ENCODE data around the gene FBXO42. TPM values are rescaled to one million over a fixed set of nuclear protein-coding genes. Genes with fewer than 3 reads are reported as not detected.

The FBXO42 gene
- total RNA-seq, 1 experiment from 2014 or later, result 21.9 TPM

DNA sequence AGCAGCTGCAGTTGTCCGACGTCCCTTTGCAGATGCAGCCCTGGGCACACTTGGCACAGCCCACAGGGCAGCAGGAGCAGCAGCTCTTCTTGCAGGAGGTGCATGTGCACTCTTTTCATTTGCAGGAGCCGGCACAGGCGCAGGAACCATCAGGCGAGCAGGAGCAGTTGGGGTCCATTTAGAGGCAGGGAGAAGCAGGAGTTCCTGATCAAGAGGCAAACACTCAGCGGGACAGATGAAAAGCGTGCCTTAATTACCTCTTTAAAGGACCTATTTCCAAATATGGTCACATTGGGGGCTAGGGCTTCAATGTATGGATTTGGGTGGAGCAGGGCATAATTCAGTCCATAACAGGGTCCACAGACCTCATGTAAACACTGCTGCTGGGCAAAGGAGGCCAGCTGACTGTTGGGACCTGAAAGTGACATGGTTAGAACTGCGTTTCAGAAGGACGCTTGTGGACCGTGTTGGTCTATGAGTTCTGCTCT, 111.0 kb downstream of the FBXO42 start:
- Mint-ChIP-seq H3K27me3 (ENCODE audit: insufficient read depth, unreplicated experiment) (no peaks in the 10 kb centered on the region), H3K27ac (ENCODE audit: low read depth, unreplicated experiment) (no peak overlapping the region), H3K4me1 (ENCODE audit: insufficient read depth, unreplicated experiment) (peaks cover 5% of the 10 kb centered on the region), H3K9me3 (ENCODE audit: unreplicated experiment) (no peaks in the 10 kb centered on the region), H3K4me3 (ENCODE audit: unreplicated experiment) (no peak overlapping the region), H3K36me3 (ENCODE audit: insufficient read depth, unreplicated experiment) (peaks cover 29% of the 10 kb centered on the region)
- ChIA-PET POLR2A (no interaction called here), CTCF (interaction anchor here (0.6 to 6.2 kb wide), 2 partner anchors 16 to 161 kb away, joined by 3 to 79 read pairs; no protein-coding TSS in a partner anchor)
- no TSS peak for BruUV-seq (replicated peaks)
- TF ChIP-seq, protein P1, sequence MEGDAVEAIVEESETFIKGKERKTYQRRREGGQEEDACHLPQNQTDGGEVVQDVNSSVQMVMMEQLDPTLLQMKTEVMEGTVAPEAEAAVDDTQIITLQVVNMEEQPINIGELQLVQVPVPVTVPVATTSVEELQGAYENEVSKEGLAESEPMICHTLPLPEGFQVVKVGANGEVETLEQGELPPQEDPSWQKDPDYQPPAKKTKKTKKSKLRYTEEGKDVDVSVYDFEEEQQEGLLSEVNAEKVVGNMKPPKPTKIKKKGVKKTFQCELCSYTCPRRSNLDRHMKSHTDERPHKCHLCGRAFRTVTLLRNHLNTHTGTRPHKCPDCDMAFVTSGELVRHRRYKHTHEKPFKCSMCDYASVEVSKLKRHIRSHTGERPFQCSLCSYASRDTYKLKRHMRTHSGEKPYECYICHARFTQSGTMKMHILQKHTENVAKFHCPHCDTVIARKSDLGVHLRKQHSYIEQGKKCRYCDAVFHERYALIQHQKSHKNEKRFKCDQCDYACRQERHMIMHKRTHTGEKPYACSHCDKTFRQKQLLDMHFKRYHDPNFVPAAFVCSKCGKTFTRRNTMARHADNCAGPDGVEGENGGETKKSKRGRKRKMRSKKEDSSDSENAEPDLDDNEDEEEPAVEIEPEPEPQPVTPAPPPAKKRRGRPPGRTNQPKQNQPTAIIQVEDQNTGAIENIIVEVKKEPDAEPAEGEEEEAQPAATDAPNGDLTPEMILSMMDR (IDR thresholded peaks at IDR 0.05; ENCODE audit: unreplicated experiment), result no peak
- intact Hi-C loops (cut with micrococcal nuclease), result loop anchor here (10.0 kb wide), 2 partner anchors 96 to 236 kb away; partner anchors contain the start of gene SRARP
- DNase-seq (ENCODE audit: unreplicated experiment), result no peak

DNA sequence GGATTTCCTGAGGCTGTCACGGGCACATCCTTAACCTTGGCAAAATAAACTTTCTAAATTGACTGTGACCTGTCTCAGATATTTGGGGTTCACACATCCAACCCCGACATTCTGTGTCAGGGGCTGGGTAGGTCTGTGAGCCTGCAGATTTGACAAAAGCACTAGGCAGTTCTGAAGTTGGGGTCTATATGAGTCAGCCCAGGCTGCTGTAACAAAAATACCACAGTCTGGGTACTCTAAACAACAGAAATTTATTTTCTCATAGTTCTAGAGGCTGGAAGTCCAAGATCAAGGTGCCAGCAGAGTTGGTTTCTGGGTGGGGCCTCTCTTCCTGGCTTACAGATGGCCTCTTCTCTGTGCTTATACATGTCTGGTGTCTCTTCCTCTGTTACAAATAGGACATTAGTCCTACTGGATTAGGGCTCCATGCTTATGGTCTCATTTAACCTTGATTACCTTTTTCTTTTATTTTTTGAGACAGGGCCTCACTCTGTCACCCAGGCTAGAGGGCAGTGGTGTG, 112.2 kb downstream of the FBXO42 start:
- H3K9me3 Mint-ChIP-seq (ENCODE audit: unreplicated experiment), result no peaks in the 10 kb centered on the region
- DNase-seq (ENCODE audit: unreplicated experiment), result no peak
- peaks cover 11% of the 10 kb centered on the region for H3K4me1 Mint-ChIP-seq (ENCODE audit: insufficient read depth, unreplicated experiment)
- intact Hi-C loops (cut with micrococcal nuclease), result loop anchor here (10.0 kb wide), 2 partner anchors 95 to 235 kb away; partner anchors contain the start of gene SRARP
- H3K27ac Mint-ChIP-seq (ENCODE audit: low read depth, unreplicated experiment), result no peak overlapping the region
- H3K36me3 Mint-ChIP-seq (ENCODE audit: insufficient read depth, unreplicated experiment), result peaks cover 18% of the 10 kb centered on the region
- ChIA-PET POLR2A (no interaction called here), CTCF (interaction anchor here (0.6 to 6.2 kb wide), 2 partner anchors 106 to 160 kb away, joined by 4 to 79 read pairs; no protein-coding TSS in a partner anchor)
- no peak overlapping the region for H3K4me3 Mint-ChIP-seq (ENCODE audit: unreplicated experiment)
- no peaks in the 10 kb centered on the region for H3K27me3 Mint-ChIP-seq (ENCODE audit: insufficient read depth, unreplicated experiment)
- BruUV-seq (replicated peaks), result no TSS peak
- TF ChIP-seq, protein P1 (IDR thresholded peaks at IDR 0.05; ENCODE audit: unreplicated experiment), result no peak

DNA sequence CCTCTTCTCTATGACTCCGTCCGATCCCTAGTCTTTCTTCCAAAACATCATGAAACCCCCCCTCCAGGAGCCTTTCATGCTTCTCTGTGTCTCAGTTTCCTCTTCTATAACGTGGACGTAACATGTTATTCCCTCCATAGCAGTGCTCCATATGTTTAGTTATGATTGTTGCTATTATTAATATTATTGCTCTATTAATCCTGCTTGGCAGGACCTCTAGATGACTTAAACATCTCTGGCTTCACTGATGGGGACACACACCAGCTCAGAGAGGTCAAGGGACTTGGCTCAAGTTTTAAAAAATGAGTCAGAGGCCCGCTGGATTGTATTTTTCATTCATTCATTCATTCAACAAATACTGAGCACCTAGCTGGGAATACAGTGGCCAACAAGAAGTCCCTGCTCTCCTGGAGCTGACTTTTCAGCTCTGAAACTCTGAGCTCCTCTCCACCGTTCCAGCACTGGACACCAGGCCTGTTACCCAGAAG, 114.9 kb downstream of the FBXO42 start:
- ChIA-PET POLR2A (interaction anchor here (0.6 to 3.2 kb wide), 21 partner anchors 8 to 387 kb away, joined by 3 to 17 read pairs (median 4); partner anchors contain the start of genes FBXO42 and NECAP2), CTCF (interaction anchor here (0.6 to 4.6 kb wide), 5 partner anchors 7 to 450 kb away, joined by 3 to 25 read pairs (median 18); no protein-coding TSS in a partner anchor)
- Mint-ChIP-seq H3K36me3 (ENCODE audit: insufficient read depth, unreplicated experiment) (no peaks in the 10 kb centered on the region), H3K27me3 (ENCODE audit: insufficient read depth, unreplicated experiment) (no peaks in the 10 kb centered on the region), H3K27ac (ENCODE audit: low read depth, unreplicated experiment) (peak overlapping the region; percentile 87), H3K4me3 (ENCODE audit: unreplicated experiment) (peak overlapping the region; percentile 82), H3K4me1 (ENCODE audit: insufficient read depth, unreplicated experiment) (peaks cover 11% of the 10 kb centered on the region), H3K9me3 (ENCODE audit: unreplicated experiment) (no peaks in the 10 kb centered on the region)
- TF ChIP-seq, protein P1 (IDR thresholded peaks at IDR 0.05; ENCODE audit: unreplicated experiment), result no peak
- no peak for DNase-seq (ENCODE audit: unreplicated experiment)
- intact Hi-C loops (cut with micrococcal nuclease), result no loop called here
- BruUV-seq (replicated peaks), result TSS peak; percentile 95

DNA sequence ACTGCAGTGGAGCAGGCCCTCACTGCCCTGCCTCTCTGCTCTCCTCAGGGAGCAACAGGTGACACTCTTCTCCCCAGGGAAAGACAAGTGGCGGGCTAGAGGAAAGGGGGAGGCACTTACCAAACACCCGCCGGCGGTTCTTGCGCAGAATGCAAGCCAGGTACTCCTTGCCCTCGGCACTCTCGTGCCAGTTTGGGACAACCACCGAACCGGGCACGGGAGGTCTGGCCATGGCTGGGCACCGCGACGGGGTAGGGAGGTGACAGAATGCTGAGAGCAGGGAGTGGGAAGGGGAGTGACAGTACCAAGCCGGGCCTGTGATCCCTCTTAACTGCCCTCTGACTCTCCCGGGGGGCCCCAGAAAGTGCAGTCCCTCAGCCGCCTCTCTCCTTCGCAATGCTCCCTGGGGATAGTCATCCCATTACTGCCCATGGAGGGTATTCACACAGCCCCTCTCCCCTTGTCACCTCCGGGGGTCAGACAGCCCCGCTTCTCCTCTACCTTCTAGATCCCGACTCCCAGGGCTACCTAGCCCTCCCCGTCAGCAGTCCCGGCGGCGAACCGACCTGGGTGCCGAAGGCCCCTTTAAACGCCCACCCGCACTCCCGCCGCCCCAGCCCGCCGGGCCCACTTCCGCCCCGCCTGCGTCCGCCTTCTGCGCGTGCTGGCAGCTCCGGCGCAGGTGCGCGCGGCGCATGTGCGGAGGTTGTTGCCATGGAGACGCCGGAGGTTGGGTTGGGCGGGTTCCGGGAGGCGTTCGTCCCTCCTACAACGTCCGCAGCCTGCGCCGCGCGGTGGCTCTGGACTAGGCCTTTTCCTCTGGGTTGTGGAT, 115.6 kb downstream of the FBXO42 start, which contains the start of gene CPLANE2:
TSS of gene CPLANE2 (minus strand) at position 673 of the 832 bp plus-strand sequence. CDS start at position 232, 441 bp downstream.
- TF ChIP-seq, protein P1 (IDR thresholded peaks at IDR 0.05; ENCODE audit: unreplicated experiment), result no peak
- ChIA-PET CTCF (interaction anchor here (0.6 to 4.6 kb wide), 6 partner anchors 8 to 400 kb away, joined by 3 to 25 read pairs (median 14); no protein-coding TSS in a partner anchor), POLR2A (interaction anchor here (0.6 to 3.2 kb wide), 29 partner anchors 9 to 1031 kb away, joined by 3 to 17 read pairs (median 4); partner anchors contain the start of genes EPHA2, FBXO42 and NECAP2)
- BruUV-seq (replicated peaks), result no TSS peak
- Mint-ChIP-seq H3K36me3 (ENCODE audit: insufficient read depth, unreplicated experiment) (no peaks in the 10 kb centered on the region), H3K4me1 (ENCODE audit: insufficient read depth, unreplicated experiment) (peaks cover 11% of the 10 kb centered on the region), H3K27me3 (ENCODE audit: insufficient read depth, unreplicated experiment) (no peaks in the 10 kb centered on the region), H3K4me3 (ENCODE audit: unreplicated experiment) (peak within 1 kb of the TSS; percentile 82), H3K9me3 (ENCODE audit: unreplicated experiment) (no peaks in the 10 kb centered on the region), H3K27ac (ENCODE audit: low read depth, unreplicated experiment) (peak within 1 kb of the TSS; percentile 87)
- intact Hi-C loops (cut with micrococcal nuclease), result no loop called here
- peak; percentile 89 for DNase-seq (ENCODE audit: unreplicated experiment)
